Measurements from ENCODE around the gene URB2. TPM values are rescaled to one million over a fixed set of nuclear protein-coding genes. Genes with fewer than 3 reads are reported as not detected.
"Not testable (repeated sequence)": the region's sequence is repeated elsewhere in the genome, so short reads cannot be mapped to it uniquely, and the experiment has no call there.

The URB2 gene
- 12.4 and 15.9 TPM in 2 replicates for total RNA-seq

DNA sequence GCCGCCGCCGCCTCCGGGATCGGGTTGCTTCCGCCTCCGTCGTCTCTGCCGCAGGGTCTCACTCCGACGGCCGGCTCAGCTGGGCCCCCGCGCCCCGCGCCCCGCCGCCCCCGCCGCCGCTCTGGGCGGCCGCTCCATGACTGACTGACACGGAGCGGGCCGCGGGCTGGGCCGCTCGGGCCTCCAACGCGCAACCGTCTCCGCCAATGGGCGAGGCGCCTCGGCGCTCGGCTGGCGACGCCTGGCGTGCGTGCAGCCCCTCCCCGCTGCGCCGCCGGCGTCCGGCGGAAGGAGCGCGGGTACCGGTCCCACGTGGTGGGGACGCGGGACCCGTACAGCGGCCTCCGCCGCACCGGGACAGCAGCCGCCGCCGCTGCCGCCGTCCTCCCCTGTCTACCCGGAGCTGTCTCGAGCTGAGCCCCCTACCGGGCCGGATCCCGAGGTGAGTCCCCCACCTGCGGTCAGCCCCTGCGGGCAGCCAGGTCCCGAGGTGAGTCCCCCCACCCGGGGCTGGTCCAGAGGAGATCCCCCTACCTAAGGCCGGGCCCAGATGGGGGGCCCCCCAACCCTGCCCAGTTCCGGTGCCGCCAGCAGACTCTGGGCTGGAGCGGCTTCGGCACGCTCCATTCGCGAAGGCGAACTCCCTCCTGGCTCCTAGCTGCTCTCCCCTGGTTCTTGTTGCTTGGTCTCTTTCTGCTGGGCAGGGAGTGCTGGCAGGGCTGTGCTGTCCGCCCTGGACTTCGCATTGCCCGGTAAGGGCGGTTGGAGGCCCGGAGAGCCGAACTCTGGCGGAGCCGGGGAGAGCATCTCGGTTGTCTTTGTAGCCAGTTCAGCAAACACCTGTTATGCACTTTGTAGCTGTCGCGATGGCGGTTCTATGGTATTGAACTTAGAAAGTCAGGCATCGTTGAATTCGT is at the start of gene URB2, which contains the start of gene TAF5L:
Gene URB2 (plus strand): TSS at position 333 of the 917 bp plus-strand sequence. CDS start 1,387 bp downstream, outside the sequence.
Gene TAF5L (minus strand): TSS at position 208 of the 917 bp plus-strand sequence. CDS start 11,640 bp downstream, outside the sequence.
- DNase-seq = peak; percentile 93

DNA sequence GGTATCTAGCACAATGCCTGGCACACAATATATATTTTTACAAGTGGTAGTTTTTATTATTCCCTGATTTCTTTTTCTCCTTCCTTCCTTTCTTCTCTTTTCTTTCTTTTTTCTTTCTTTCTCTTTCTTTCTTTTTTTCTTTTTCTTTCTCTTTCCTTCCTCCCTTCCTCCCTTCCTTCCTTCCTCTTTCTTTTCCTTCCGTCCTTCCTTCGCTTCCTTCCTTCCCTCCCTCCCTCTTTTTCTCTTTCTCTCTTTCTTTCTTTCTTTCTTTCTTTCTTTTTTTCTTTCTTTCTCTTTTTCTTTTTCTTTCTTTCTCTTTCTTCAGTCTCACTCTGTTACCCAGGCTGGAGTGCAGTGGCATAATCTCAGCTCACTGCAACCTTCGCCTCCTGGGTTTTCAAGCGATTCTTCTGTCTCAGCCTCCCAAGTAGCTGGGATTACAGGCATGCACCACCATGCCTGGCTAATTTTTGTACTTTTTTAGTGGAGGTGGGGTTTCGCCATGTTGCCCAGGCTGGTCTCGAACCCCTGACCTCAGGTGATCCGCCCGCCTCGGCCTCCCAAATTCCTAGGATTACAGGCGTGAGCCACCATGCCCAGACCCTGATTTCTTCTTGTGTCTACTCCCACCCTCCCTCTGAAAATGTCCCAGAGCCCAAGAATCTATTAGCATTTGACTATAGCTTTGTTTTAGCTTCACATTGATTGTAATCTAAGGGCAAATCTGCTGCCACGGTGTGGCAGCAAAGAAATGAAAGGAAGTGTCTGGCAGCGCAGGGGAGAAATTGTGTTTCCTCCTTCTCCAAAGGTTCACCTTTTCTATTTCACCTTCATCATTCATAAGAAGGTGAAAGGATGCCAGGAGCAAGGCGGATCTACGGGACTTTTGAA is 47.6 kb upstream of the URB2 start:
- peak; percentile 30 for DNase-seq

DNA sequence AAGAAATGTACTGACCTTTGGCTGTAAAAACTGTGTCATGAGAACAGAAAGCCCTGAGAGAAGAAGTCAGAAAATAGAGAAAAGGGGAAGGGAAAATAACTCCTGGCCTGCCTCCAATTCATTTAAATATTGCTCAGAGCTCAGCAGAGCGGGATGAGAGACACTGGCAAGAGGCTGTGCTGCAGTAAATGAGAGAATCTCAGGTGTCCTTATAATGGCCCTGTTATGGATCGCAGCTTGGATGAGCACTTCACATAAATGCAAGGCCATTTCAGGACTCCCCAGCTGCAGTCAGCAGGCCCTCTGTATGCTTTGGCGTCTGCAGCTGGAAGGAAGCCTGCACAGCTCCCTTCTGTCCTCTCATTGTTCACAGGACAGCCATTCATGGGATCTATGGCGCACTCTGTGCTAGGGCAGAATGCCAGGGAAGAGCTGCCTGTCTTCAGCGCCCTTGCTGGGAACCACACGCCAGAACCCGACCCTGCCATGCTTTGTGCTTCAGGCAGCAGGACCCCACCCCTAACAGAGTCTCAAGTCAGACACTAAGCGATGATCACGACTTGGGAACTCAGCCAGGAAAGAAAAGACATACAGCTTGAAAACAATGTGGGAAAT is 46.9 kb upstream of the URB2 start:
- peak; percentile 87 for DNase-seq

DNA sequence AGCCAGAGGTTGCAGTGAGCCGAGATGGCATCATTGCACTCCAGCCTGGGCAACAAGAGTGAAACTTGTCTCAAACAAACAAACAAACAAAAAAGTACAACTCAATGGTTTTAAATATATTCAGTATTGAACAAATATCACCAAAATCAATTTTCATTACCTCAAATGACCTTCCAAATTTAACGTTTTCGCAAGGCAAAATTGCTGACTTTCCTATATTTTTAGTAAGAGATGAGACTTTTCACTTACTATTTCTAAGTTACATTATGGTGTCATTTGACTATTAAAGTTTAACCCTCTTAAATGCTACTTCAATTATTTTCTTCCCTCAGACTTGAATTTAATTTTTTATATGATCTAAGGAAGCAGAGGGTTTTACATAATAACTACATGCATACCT is 44.6 kb upstream of the URB2 start:
- no peak for DNase-seq

DNA sequence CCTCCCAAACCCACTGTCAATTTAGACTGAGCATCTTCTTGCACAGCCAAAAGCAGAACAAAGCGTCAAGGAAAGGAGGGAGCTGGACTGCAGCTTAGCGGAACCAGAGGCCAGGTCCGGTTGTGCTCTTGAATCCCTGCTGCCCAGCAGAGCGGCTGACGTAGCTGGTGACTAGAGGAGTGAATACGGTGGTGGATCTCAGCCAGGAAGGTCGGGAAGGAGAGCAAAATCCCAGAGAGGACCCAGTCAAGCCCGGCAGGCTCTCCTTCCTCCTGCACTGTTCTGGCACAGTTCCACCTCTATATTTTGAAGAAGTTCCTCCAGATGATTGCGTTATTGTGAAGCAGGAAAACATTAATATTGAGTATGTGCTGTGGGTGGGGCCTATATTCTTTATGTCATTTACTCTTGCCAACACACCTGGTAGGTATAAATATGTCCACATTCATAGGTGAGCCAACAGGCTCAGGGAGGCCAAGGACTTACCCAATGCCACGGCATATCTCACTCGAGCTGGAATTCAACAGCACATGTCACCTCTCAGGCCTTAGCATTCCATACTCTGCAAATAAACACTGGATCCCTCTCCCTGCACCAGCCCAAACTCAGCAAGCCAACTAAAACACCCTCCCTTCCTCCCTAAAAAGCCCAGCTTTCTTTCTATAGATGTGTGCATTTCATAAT is 43.9 kb upstream of the URB2 start:
- DNase-seq = peak; percentile 54

DNA sequence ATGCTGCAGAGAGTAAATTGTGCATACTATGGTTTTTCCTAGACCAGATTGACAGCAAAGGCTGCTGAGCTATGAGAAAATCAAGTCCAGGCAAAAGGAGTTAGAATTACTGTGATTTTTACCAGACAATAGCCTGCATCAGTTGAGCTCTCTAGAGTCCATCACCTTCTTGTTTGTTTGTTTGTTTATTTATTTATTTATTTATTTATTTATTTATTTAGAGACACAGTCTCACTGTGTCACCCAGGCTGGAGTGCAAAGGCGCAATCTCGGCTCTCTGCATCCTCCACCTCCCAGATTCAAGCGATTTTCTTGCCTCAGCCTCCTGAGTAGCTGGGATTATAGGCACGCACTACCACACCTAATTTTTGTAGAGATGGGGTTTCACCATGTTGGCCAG is 43.3 kb upstream of the URB2 start:
- DNase-seq = no peak

DNA sequence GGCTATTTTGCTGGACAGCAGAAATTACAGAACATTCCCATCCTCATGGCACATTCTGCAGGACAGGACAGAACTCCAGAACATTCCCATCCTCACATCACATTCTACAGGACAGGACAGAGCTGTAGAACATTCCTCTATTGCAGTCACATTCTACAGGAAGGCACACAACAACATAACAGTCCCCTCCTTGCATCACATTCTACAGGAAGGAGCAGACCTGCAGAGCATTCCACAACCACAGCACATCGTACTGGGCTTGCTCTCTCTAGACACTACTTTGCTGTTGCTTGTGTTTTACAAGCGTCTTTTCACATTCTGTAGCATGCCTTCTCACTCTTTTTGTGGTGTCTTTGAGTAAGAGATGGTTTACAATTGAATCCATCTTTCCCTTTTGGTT is 40.7 kb upstream of the URB2 start:
- DNase-seq = no peak

DNA sequence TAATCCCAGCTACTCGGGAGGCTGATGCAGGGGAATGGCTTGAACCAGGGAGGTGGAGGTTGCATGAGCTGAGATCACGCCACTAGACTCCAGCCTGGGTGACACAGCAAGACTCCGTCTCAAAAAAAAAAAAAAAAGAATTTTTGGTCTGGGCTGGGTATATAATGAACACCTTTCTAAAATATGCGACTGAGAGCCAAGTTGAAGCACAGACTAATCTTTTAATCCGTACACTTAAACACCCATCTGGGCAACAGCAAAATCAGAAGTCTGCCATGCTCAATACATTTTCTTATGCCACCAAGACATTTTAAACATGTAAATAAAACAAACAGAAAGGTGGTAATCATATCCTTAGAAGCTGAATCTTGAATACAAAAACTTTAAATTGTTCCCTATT is 35.9 kb upstream of the URB2 start:
- no peak for DNase-seq

DNA sequence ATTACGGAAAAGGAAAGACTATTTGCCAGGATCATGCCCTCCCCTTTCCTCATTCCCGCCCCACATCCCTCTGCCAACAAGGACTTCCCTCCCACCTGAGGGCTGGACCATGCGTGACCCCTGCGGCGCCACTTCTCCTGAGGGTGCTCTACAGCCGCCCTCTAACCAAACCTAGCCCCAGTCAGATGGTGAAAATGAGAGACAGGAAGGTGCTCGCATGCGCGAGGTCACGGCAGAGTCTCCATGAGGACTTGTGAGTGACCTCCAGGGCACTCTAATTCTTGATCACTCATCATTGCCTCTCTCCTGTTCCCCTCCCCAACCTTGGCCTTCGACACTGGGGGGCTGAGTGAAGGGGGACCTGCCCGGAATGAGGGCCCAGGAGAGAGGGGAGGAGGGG is 32.2 kb upstream of the URB2 start:
- no peak for DNase-seq

DNA sequence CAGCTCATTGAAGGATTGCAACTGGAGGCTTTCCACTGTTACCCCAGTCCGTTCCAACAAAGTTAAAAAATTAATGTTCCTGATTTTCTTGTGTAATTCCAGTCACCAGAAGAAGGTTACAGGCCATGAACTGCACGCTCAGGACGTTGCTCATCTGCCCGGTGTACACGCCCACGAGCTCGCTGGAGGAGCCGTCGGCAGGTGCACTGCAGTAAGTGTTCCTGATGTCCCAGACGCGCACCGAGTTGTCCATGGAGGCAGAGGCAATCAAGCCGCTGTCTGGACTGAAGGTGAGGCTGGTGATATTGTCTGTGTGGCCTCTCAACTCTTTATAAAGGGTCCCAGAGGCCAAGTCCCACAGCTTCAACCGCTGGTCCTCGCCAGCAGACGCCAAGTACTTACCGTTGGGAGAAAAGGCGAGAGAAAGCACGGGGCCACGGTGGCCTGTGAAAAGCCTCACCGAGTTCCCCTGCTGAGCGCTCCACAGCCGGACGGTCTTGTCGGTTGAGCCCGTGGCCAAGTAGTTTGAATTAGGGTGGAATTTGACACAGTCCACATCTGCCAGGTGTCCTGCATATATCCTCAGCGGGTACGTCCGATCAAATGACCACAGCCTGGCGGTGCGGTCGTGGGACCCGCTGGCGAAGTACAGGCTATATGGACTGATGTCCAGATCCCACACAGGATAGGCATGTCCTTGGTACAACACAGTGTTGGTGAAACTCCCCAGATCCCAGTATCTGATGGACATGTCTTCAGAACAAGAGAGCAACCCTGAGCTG is 31.6 kb upstream of the URB2 start:
- DNase-seq = no peak

DNA sequence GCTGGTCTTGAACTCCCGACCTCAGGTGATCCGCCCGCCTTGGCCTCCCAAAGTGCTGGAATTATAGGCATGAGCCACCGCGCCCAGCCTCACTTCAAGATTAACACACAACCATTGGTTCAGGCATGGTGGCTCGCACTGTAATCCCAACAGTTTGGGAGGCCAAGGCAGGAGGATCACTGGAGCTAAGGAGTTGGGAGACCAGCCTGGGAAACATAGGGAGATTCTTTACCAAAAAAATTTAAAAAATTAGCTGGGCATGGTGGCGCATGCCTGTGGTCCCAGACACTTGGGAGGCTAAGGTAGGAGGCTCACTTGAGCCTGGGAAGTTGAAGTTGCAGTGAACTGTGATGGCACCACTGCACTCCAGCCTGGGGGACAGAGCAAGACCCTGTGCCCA is 30.2 kb upstream of the URB2 start:
- DNase-seq = not testable (repeated sequence)

DNA sequence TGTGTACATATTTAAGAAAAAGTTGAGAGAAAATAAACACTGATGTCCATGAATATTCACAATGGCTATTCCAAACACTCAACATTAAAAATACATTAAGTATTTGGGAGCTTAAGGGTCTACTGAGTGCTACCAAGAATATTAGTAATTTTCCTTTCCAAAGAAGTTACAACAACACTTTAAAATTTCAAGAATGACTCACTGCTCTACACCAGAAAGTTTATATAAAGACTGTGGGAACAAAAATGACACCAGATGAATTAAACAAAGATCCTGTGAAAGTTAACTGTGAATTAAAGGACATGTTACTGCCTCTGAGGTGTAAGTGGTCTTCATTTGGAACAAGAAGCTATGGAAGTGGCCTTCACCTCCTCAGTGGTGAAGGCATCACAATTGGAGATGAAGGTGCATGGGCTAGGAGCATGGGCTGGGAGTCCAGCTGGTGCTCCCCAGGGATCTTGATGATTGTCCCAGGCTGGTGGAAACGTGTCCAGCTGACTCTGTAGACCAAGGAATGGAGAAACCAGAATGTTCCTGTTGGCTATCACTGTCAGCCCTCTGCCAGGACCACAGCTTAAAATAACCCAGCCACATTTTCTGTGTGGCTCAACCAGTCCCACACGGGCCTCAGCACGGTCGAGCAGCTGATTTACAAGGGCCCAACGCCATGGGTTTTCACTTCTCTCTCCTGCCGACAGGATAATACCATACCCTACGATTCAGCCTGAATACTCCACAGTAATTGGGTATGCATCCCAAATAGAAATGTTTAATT is 28.9 kb upstream of the URB2 start:
- DNase-seq = no peak

DNA sequence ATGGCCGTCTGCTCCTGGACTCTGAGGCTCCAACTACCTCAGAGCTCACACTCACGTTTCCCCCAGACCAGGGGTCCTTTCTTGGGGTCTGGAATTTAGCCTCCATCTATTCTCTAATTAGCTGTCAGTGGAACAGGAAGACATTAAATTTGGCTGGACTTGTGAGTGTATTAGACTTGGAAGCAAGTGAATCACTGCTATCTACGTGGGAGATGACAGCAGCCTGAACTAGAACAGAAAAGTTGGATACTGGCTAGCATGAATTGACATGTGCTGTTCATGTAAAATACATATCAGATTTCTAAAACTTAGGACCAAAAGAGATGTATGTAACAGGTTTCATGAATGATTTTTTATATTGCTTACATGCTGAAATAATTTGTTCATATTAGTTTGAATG is 28.2 kb upstream of the URB2 start:
- DNase-seq = no peak

DNA sequence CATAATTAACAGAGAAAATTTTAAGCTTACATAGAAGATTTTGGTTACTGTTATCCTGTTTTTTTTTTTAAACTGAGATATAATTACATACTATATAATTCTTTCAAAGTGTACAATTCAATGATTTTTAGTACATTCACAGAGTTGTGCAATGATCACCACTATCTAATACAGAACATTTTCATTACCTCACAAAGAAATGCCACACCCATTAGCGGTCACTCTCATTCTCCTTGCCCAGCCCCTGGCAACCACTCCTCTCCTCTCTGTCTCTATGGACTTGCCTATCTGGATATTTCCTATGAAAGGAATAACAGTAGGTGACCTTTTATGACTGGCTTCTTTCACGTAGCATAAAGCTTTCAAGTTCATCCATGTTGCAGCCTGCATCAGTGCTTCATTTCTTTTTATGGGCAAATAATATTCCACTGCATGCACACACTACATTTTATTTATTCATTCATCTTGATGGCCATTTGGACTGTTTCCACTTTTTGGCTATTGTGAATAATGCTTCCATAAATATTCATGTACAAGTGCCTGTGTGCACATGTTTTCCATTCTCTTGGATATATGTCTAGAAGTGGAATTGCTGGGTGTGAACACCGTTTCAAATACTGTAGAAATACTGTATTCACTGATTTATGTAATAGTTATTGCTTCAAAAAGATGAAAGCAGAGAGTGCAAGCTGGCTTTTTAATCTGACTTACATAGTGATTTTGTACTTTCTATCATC is 26.7 kb upstream of the URB2 start:
- no peak for DNase-seq

DNA sequence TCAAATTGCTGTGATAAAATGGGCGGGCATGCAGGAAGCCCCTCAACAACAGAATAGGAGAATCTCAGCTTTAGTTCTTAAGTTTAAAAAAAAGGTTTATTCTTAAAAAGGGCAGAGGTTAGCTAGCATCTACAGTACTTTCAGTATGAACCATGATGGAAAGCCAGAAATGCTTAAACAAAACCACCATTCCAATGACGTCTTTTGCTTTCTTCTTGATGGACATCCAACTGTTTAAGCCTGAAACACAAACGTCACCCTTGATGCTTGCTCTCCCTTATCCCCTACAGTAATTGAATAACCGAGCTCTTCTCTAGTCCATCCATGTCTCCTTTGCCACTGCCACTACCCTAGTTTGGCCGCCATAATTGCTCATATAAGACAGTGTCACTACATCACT is 25.8 kb upstream of the URB2 start:
- no peak for DNase-seq

DNA sequence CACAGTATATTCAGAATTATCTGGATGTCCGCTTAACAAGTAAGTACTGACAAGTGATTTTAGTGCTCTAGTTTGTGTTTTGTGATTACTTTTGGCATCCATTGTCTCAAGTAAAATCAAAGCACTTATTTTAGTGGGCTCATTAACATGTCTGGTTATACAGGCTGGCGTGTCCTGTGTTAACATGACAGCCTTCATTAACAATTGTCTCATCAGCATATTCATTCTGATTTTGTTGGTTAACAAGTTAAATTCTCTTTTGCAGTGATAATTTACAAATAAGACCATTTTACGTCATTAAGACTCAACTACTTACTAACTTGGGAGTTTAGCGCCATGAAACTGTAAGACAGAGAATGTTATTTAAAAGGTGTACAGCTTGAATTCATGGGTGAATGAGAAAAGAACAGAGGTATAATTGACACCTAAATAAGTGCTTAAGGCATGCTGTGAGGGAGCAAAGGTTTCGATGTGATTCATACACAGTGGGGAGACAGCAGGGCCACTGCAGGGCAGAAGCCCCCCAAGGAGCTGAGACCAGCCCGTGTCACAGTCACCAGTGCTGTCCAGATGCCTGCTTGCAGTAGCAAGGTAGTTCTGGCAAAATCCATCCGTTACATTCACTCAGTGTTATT is 22.6 kb upstream of the URB2 start:
- DNase-seq = no peak

DNA sequence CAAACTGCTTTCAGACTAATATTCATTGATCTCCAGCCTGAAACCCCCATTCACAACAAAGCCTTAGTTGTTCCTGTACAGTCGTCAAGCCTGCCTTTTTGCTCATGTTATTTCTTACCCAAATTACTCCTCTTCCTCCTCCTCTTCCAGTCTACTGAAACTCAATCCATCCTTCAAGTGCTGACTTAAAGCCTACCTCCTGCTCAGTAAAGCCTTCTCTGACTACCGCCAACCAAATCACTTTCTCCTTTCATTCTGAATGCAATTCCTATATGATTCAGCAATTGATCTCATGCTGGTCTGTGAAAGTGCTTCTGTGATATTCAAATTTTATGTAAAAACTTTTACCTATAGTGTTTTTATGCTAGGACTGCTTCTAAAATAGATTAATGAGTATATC is 18.7 kb upstream of the URB2 start:
- no peak for DNase-seq

DNA sequence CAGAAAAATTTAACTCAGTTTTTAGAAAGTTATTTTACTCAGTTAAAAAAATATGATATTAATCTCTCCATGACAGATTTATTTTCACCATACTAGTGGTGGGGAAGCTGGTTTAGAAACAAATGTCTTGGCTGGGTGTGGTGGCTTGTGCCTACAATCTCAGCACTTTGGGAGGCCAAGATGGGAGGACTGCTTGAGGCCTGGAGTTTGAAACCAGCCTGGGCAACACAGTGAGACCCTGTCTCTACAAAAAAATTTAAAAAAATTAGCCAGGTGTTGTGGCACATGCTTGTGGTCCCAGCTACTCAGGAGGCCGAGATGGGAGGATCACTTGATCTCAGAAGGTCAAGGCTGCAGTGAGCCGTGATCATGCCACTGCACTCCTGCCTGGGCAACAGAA is 17.5 kb upstream of the URB2 start:
- DNase-seq = no peak

DNA sequence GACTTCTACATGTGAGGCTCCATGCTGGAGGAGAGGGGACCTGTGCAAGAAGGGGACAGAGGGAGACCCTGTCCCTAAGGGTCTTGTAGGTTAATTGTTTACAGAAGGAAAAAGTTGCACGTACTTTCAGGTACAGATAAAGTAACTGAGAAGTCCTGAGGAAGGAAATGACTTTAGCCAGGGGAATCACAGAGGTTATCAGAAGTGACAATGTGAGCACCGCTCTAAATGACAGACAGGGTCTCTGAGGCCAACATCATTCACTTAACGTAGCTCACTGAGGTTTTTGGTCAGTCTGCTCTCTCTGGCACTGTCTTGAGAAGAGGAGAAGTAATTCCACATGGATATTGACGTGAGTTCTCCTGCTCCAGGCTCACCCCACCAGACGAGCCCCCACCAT is 12.1 kb upstream of the URB2 start:
- no peak for DNase-seq

DNA sequence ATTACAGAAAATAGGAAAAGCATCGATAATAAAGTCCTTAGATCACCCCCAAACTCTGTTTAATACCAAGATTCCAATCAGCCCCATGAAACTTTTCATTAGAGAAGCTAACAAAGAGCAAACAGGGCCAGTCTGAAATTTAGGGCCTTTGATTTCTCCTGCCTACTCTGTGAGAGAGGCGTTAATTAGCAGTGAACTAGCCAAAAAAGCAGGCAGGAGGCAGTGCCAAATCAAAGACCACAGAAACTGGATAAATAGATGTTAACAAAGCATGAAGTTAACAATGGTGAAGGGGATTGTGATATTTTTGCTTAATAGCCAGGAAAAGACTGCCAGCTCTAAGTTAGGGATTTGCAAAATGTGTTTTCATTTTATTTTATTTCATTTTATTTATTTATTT is 11.3 kb upstream of the URB2 start:
- no peak for DNase-seq
